ENCODE results near the gene VIL1. TPM values are rescaled to one million over a fixed set of nuclear protein-coding genes. Genes with fewer than 3 reads are reported as not detected.

Gene VIL1
- total and polyA plus RNA-seq, 2 of the 13 experiments (the other 11 are each of a cell fraction or from before 2014, with no cell fraction given) = 287 to 301 TPM

DNA sequence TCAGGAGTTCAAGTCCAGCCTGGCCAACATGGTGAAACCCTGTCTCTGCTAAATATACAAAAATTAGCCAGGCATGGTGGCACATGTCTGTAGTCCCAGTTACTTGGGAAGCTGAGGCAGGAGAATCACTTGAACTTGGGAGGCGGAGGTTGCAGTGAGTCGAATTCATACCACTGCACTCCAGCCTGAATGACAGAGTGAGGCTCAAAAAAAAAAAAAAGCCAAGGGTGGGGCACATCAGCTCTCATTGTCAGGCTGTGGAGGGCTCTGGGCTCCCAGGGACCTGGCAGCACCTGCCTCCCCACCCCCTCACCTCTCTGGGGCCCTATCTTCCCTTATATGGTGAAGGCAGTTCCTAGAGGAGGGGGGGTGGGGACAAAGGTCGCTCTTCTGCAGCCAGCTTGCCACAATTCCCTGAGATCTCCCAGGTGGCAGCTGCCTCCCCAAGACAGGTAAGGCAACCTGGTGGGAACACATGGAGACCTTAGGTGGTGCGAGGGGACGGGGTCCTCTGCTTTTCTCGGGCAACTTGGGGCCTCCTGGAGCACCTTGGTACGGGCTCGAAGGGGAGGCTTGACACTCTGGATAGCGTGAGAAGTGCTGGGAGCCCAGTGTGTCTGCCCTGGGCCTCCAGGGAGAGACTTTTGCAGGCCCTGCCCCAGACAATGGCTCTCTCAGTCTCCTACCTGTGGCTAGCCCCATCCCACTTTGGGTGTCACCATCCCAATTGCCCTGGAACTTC lies at the start of gene VIL1 (continued):
- TF ChIP-seq, protein P1, sequence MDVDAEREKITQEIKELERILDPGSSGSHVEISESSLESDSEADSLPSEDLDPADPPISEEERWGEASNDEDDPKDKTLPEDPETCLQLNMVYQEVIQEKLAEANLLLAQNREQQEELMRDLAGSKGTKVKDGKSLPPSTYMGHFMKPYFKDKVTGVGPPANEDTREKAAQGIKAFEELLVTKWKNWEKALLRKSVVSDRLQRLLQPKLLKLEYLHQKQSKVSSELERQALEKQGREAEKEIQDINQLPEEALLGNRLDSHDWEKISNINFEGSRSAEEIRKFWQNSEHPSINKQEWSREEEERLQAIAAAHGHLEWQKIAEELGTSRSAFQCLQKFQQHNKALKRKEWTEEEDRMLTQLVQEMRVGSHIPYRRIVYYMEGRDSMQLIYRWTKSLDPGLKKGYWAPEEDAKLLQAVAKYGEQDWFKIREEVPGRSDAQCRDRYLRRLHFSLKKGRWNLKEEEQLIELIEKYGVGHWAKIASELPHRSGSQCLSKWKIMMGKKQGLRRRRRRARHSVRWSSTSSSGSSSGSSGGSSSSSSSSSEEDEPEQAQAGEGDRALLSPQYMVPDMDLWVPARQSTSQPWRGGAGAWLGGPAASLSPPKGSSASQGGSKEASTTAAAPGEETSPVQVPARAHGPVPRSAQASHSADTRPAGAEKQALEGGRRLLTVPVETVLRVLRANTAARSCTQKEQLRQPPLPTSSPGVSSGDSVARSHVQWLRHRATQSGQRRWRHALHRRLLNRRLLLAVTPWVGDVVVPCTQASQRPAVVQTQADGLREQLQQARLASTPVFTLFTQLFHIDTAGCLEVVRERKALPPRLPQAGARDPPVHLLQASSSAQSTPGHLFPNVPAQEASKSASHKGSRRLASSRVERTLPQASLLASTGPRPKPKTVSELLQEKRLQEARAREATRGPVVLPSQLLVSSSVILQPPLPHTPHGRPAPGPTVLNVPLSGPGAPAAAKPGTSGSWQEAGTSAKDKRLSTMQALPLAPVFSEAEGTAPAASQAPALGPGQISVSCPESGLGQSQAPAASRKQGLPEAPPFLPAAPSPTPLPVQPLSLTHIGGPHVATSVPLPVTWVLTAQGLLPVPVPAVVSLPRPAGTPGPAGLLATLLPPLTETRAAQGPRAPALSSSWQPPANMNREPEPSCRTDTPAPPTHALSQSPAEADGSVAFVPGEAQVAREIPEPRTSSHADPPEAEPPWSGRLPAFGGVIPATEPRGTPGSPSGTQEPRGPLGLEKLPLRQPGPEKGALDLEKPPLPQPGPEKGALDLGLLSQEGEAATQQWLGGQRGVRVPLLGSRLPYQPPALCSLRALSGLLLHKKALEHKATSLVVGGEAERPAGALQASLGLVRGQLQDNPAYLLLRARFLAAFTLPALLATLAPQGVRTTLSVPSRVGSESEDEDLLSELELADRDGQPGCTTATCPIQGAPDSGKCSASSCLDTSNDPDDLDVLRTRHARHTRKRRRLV (CRISPR knock-in tag; IDR thresholded peaks at IDR 0.05) = no peak
- TF ChIP-seq U2AF1 (optimal IDR thresholded peaks at IDR 0.05; ENCODE audit: low read depth, low read length) (peak; percentile 74), ZNF33B (CRISPR knock-in tag; IDR thresholded peaks at IDR 0.05) (peak; percentile 22), ZNF264 (CRISPR knock-in tag; IDR thresholded peaks at IDR 0.05) (peak; percentile 98), NCOA1 (CRISPR knock-in tag; IDR thresholded peaks at IDR 0.05) (no peak), ZNF891 (CRISPR knock-in tag; IDR thresholded peaks at IDR 0.05) (peak; percentile 42), FOSL1 (CRISPR knock-in tag; IDR thresholded peaks at IDR 0.05; ENCODE audit: borderline replicate concordance) (no peak), ZNF780A (CRISPR knock-in tag; IDR thresholded peaks at IDR 0.05) (no peak), ZNF501 (CRISPR knock-in tag; IDR thresholded peaks at IDR 0.05) (peak; percentile 37; the same call in 1 of the 2 replicates), ZNF709 (CRISPR knock-in tag; IDR thresholded peaks at IDR 0.05) (peak; percentile 85; the same call in 1 of the 2 replicates), SMARCC2 (IDR thresholded peaks at IDR 0.05) (no peak), ZNF337 (CRISPR knock-in tag; IDR thresholded peaks at IDR 0.05; ENCODE audit: borderline replicate concordance, low read depth) (no peak), SIX4 (CRISPR knock-in tag; IDR thresholded peaks at IDR 0.05) (peak; percentile 40; the same call in 1 of the 2 replicates), SAFB2 (CRISPR knock-in tag; IDR thresholded peaks at IDR 0.05; ENCODE audit: borderline replicate concordance, low read depth) (no peak; the same call in 1 of the 2 replicates), ZNF703 (CRISPR knock-in tag; IDR thresholded peaks at IDR 0.05; ENCODE audit: borderline replicate concordance) (no peak), GPN1 (CRISPR knock-in tag; IDR thresholded peaks at IDR 0.05; ENCODE audit: borderline replicate concordance) (no peak), AHR (CRISPR knock-in tag; IDR thresholded peaks at IDR 0.05) (no peak; the same call in 1 of the 2 replicates), KDM6A (CRISPR knock-in tag; IDR thresholded peaks at IDR 0.05; ENCODE audit: low read depth) (peak; percentile 89), TMF1 (CRISPR knock-in tag; IDR thresholded peaks at IDR 0.05; ENCODE audit: low read depth) (no peak), ZMYM2 (CRISPR knock-in tag; IDR thresholded peaks at IDR 0.05) (no peak), GATAD2A (CRISPR knock-in tag; IDR thresholded peaks at IDR 0.05) (peak; percentile 80)
- TF ChIP-seq, protein P2, sequence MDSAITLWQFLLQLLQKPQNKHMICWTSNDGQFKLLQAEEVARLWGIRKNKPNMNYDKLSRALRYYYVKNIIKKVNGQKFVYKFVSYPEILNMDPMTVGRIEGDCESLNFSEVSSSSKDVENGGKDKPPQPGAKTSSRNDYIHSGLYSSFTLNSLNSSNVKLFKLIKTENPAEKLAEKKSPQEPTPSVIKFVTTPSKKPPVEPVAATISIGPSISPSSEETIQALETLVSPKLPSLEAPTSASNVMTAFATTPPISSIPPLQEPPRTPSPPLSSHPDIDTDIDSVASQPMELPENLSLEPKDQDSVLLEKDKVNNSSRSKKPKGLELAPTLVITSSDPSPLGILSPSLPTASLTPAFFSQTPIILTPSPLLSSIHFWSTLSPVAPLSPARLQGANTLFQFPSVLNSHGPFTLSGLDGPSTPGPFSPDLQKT (CRISPR knock-in tag; IDR thresholded peaks at IDR 0.05; ENCODE audit: borderline replicate concordance) = no peak

Data from HepG2 (cell line).